DOHH2 (cell line): Measurements from ENCODE around the gene FGGY.

Source experiments
- CTCF ChIP-seq: fragments of 200-600 bp; sonication (generic); IDR thresholded peaks from one replicate; pipeline ENCODE4 v1.5.1; 2014; ENCODE audit warnings: antibody characterized with exemption, mild to moderate bottlenecking, low read depth, low read length; ENCODE audit not compliant: poor library complexity, severe bottlenecking
- EZH2phosphoT487 ChIP-seq: fragments of 200-600 bp; sonication (generic); IDR thresholded peaks from 2 replicates; pipeline ENCODE4 v1.6.1; 2017; ENCODE audit warnings: borderline replicate concordance, mild to moderate bottlenecking, antibody characterized with exemption, low read length, moderate library complexity, mixed read lengths

- no peak for TF ChIP-seq CTCF
- no peak for TF ChIP-seq EZH2phosphoT487
Measured at GRCh38 chr1:59671066-59671952, 374.4 kb downstream of the FGGY start.
